GM19397 (cell line): ENCODE data around the gene GDAP2.
"Not testable (repeated sequence)": the region's sequence is repeated elsewhere in the genome, so short reads cannot be mapped to it uniquely, and the experiment has no call there.

Experiments
- ATAC-seq: cut with Tn5 transposase; IDR thresholded peaks from one replicate; pipeline ENCODE4 v1.9.1; 2021; ENCODE audit warnings: mild to moderate bottlenecking, moderate library complexity; ENCODE audit not compliant: unreplicated experiment

GDAP2 gene

GRCh38 chr1:117929343-117930172 lies at the start of gene GDAP2, which contains the start of gene WDR3:
TSS of gene GDAP2 (minus strand) at chr1:117929621. CDS start at chr1:117920357, 9,264 bp downstream.
TSS of gene WDR3 (plus strand) at chr1:117929739. CDS start at chr1:117933320, 3,581 bp downstream.
- peak; percentile 91 for ATAC-seq

GRCh38 chr1:117976381-117976780 lies 47.0 kb upstream of the GDAP2 start:
- no peak for ATAC-seq

- ATAC-seq: no peak
Observed at GRCh38 chr1:117971777-117972176, 42.4 kb upstream of the GDAP2 start.

- no peak for ATAC-seq
Observed at GRCh38 chr1:117970252-117970651, 40.8 kb upstream of the GDAP2 start.

- ATAC-seq: no peak
Observed at GRCh38 chr1:117967881-117968280, 38.5 kb upstream of the GDAP2 start.

- ATAC-seq: no peak
Observed at GRCh38 chr1:117967477-117967876, 38.1 kb upstream of the GDAP2 start.

GRCh38 chr1:117964290-117965038 lies 35.0 kb upstream of the GDAP2 start:
- no peak for ATAC-seq

GRCh38 chr1:117959364-117959763 lies 29.9 kb upstream of the GDAP2 start:
- no peak for ATAC-seq

GRCh38 chr1:117952386-117952785 lies 23.0 kb upstream of the GDAP2 start:
- no peak for ATAC-seq

- no peak for ATAC-seq
Observed at GRCh38 chr1:117942293-117942692, 12.9 kb upstream of the GDAP2 start.

GRCh38 chr1:117933769-117934168 lies 4.3 kb upstream of the GDAP2 start:
- ATAC-seq: no peak

GRCh38 chr1:117932576-117932975 lies 3.2 kb upstream of the GDAP2 start:
- ATAC-seq: no peak

GRCh38 chr1:117930484-117930883 lies 1.1 kb upstream of the GDAP2 start:
- ATAC-seq: no peak

- no peak for ATAC-seq
Observed at GRCh38 chr1:117930173-117930447, 689 bp upstream of the GDAP2 start.

- peak; percentile 38 for ATAC-seq
Observed at GRCh38 chr1:117928881-117929342, 509 bp downstream of the GDAP2 start.

- ATAC-seq: no peak
Observed at GRCh38 chr1:117925981-117926380, 3.4 kb downstream of the GDAP2 start.

GRCh38 chr1:117922717-117923116 lies 6.7 kb downstream of the GDAP2 start:
- not testable (repeated sequence) for ATAC-seq

GRCh38 chr1:117921991-117922390 lies 7.4 kb downstream of the GDAP2 start:
- no peak for ATAC-seq

GRCh38 chr1:117919376-117919775 lies 10.0 kb downstream of the GDAP2 start:
- no peak for ATAC-seq

- ATAC-seq: no peak
Observed at GRCh38 chr1:117911051-117911450, 18.4 kb downstream of the GDAP2 start.

- ATAC-seq: no peak
Observed at GRCh38 chr1:117905019-117905418, 24.4 kb downstream of the GDAP2 start.

GRCh38 chr1:117904485-117904884 lies 24.9 kb downstream of the GDAP2 start:
- ATAC-seq: no peak
